H54 (cell line): ENCODE measurements around the gene NKIRAS1.
"Not testable (repeated sequence)": the region's sequence is repeated elsewhere in the genome, so short reads cannot be mapped to it uniquely, and the experiment has no call there.

ENCODE experiments used
- DNase-seq: peaks from one replicate; pipeline ENCODE4 v3.0.0; 2011; ENCODE audit warnings: low spot score, mixed read lengths; ENCODE audit not compliant: insufficient read length
- FAIRE-seq: peaks from 3 replicates; lab custom pipeline; 2011; peaks lifted over from hg19 to GRCh38; lab: Jason Lieb, UNC
- POLR2A ChIP-seq: IDR thresholded peaks from 2 replicates; pipeline ENCODE4 v1.6.1; 2011; ENCODE audit warnings: low read depth, mild to moderate bottlenecking, low read length

Gene NKIRAS1

DNA sequence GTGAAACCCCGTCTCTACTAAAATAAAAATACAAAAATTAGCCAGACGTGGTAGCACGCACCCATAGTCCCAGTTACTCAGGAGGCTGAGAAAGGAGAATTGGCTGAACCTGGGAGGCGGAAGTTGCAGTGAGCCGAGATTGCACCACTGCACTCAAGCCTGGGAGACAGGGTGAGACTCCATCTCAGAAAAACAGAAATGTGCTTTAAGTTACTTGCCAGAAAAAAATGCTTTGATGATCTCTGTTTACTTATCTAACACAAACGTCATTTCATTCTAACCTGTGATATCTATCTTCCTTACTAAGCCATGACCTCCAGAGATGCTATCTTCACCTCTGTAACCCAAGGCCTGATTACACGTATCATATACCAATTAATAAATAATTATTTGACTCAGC is 7.4 kb downstream of the NKIRAS1 start:
- no peak for FAIRE-seq
- TF ChIP-seq POLR2A = no peak
- DNase-seq = no peak

DNA sequence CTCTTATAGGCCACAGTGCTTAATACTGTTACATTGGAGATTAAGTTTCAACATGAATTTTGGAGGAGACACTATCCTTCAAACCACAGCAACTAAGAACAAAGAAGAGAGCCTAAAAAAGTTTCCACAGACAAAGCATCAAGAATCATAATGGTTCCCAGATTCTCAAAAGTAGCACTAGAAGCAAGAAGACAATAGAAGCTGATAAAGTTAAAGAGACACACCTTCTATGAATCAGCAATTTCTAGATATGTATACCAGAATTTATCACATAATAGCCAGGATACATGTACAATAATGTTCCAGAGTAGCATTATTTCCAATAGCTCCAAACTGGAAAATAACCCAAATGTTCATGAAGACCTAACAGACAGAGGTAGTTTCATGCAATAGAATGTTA is 12.2 kb downstream of the NKIRAS1 start:
- no peak for TF ChIP-seq POLR2A
- FAIRE-seq = no peak

DNA sequence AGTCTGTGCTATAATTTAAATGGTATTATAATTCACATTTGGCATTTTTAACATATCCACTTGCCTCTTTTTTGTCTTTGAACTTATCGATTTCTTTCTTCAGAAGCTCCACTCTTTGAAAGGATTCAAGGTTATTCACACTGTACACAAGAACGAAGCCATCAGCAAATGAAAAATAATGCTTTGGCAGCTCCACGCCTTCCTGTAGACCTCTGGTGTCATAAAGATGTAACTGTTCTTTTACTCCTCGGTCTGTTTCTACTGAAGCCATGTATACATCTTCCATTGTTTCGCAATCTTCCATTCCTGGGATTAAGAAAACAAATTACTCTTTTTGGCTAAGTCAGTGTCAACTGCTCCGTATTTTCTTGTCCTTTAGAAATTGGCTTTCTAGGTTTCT is 16.0 kb downstream of the NKIRAS1 start:
- FAIRE-seq = no peak
- no peak for TF ChIP-seq POLR2A
- DNase-seq = no peak

More for the DNA sequence above, 12.2 kb downstream of the NKIRAS1 start:
- DNase-seq = no peak

DNA sequence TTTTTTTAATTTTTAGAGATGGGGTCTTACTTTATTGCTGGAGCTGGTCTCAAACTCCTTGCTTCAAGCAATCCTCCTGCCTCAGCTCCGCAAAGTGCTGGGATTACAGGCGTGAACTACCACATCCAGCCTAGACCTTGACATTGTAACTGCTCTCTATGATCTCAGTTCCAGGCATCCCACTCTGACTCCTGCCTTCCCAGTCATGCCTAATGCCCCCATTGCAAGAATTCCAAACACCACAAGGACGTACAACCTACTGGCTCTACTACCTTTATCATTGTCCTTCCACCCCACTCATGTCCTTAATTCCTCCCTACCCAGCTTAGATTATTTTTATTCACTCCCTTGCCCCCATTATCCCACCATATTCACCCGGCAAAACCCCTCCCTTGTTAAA is 21.6 kb downstream of the NKIRAS1 start:
- DNase-seq (no peak), FAIRE-seq (no peak)
- TF ChIP-seq POLR2A = no peak

DNA sequence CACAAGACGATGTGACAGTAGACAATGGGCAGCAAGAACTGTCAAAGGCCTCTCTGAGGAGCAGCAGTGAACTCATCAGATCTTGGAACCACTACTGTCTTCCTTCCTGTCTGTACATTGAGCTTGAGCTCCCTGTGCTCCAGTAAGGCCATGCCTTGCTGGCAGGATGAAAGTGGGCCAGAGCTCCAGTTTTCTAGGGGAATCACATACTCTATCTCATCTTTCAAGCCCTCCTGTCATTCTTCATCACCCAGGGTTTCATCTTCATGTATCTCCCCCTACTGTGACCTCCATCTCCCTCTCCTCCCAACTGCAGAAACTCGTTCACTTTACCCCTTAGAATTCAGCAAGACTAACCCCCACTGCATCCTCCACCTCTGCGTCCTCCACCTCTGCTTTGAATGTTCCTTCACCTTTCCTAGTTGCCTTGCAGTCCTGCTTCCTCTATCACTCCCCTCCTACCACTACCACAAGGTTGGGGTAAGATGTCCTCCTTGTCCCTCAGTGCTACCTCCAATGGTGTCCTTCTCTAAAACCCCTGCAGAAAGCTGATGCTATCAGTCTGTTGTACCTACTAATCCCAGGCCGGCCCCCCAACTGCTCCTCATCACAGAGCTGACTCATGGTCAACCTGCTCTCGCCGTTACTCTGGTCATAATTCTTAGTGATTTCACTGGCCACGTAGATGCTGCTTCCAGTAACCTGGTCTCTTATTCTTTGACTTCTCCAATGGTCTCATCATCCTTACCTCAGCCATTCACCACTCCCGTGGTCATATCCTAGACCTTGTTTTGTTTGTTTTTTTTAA is 22.3 kb downstream of the NKIRAS1 start:
- TF ChIP-seq POLR2A = no peak
- DNase-seq = no peak
- no peak for FAIRE-seq

DNA sequence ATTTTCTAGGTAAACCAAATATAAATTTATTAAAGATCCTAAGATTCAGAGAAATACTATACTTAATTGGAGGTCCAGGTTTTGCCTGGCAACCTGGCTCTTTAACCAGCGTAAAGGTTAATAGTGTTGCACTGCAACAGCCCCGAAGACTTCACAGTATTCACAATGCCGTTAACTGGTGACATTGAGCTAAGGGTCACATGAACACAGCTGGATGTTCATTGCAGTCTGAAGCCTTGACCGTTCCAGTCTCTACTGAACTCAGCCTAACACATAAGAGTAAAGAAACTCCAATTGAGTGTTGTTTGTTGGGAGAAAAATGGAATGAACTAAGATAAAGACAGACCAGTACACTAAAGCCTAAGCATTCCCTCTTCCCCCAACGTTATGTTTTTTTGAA is 26.8 kb downstream of the NKIRAS1 start:
- no peak for TF ChIP-seq POLR2A
- no peak for FAIRE-seq
- no peak for DNase-seq

DNA sequence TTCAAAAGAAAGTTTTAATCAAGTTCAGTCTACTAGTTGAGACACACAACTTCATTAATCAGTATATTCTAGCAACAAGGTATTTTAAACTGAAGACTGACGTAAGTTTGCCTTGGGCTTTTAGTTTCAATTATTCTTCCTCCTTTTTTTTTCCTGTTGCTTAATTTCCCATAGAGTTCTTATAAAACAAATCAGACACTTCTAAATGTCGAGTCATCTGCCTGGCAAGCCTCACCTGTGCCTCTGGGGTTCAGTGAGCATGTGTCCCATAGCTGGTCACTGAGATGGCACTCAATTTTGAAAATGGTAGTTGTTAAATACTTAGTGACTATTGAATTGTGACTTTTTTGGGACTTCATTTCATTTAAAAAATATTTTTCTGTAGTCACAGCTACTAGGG is 27.4 kb downstream of the NKIRAS1 start:
- DNase-seq = no peak
- no peak for TF ChIP-seq POLR2A
- peak; percentile 33 for FAIRE-seq

DNA sequence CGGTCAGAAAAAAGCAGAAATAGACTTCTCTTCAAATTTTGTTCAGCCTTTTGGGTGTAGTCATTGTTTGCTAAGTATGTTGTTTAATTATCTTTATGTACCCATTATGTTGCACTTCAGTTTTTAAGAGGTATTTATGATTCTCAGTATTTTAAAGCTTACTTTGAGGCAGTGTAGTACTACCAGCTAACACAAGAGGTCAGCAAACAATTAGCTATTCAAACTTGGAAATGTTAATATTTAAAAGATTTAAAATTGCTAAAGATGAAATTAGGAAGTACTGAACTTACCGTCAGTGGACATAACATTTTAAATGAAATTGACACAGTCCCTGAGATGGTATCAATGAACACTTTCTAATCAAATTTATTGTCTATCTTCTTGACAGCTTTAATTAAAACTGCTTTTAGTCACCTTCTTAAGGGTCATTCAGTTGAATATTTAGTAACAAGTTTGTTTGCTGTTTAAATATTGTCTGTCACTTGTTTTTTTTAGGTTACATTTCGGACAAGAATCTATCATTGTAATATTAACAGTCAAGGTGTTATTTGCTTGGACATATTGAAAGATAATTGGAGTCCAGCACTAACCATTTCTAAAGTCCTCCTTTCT is 28.1 kb downstream of the NKIRAS1 start:
- DNase-seq = no peak
- TF ChIP-seq POLR2A = no peak
- FAIRE-seq = peak; percentile 58

DNA sequence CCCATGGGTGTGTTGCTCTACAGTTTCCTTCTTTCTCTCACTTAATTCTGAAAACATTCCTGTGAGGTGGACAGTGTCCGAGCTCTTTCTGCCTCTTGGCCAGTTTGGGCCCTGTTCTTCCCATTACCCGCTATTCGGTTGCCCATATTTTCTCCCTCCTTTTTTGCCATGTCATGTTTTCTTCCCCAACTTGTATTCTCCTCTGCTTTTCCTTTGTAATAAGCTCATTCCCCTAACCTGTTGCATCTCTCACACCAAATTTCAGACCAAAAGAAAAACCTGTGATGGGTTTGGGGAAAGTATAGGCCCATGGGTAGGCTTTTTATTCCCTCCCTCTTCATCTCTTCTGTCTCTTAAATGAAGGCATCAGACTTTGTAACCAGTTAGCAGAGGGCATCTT is 30.5 kb downstream of the NKIRAS1 start:
- DNase-seq = no peak
- no peak for FAIRE-seq
- TF ChIP-seq POLR2A = no peak

DNA sequence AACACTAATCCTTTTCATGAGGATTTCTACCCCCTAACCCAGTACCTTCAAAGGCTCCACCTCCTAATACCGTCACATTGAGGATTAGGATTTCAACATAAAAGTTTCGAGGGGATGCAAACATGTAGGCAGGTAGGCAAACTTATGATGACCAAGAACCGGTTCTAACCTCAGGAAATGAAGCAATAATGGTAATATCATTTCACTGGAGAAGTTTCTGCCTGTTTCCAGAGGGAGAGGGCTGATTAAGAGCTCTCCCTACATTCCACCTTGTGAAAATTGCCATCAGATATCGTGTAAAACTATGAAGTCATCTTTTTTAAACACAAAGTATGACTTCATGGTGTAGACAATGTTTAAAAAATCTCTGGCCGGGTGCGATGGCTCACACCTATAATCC is 31.6 kb downstream of the NKIRAS1 start:
- DNase-seq (no peak), FAIRE-seq (no peak)
- no peak for TF ChIP-seq POLR2A

DNA sequence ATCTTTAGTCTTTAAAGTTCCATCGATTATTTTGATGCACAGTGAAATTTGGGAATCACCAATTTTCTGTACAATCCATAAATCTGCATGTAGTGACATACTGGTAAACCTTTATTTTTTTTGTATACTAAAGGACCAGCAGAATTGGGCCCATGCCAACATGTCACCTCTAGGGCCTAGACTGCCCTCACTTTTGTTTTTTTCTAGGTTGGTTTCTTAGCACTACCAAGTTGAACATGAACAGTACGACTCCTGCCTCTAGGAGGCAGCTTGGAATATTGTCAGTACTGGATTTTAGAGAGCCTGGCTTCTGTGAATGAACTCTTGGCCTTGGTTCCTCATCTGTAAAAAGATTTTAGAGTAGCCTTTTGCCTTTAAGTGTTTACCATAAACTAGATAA is 32.3 kb downstream of the NKIRAS1 start:
- no peak for DNase-seq
- peak; percentile 20 for FAIRE-seq
- TF ChIP-seq POLR2A = no peak

DNA sequence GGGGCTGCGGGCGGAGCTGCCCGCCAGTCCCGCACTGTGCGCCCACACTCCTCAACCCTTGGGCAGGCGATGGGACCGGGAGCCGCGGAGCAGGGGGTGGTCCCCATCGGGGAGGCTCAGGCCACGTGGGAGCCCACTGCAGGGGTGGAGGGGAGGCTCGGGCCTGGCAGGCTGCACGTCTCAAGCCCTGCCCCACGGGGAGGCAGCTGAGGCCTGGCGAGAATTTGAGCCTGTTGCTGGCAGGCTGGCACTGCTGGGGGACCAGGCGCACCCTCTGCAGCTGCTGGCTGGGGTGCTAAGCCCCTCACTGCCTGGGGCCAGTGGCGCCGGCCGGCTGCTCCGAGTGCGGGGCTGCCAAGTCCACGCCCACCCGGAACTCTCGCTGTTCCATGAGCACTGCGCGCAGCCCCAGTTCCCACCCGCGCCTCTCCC is 34.3 kb downstream of the NKIRAS1 start:
- no peak for TF ChIP-seq POLR2A
- FAIRE-seq = no peak
- no peak for DNase-seq

DNA sequence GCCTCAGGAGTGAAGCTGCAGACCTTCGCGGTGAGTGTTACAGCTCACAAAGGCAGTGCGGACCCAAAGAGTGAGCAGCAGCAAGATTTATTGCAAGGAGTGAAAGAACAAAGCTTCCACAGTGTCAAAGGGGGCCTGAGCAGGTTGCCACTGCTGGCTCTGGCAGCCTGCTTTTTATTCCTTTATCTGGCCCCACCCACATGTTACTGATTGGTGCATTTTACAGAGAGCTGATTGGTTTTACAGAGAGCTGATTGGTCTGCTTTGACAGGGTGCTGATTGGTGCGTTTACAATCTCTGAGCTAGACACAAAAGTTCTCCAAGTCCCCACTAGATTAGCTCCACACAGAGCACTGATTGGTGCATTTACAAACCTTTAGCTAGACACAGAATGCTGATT is 34.8 kb downstream of the NKIRAS1 start:
- FAIRE-seq, DNase-seq: not testable (repeated sequence)

DNA sequence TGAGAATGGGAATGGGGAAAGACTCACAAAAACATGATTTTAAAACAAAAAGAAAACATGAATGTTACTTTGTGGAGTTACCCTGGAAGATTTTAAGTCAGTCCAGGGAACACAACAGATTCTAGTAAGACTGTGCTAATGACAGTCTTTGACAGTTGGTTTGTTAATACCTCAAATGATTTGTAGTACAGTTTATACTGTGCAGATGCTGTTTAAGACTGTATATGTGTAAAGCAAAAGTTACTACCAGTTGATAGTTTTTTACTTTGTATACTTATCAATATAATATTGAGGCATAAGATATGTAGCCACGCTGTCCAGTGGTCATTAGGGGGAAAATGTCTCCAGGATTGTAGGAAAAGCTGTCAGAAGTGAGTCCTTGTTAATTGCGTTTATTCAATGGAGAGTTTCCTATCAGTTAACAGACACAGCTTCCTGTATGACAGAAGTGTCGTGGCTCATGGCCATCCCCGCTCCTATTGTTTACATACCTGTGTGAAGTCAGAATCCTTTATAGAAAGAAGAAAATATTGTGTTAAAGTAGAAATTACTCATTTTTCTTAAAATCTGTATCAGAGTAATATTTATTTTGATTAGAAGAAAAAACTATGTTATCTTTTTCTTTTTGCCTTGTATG is 36.0 kb downstream of the NKIRAS1 start:
- DNase-seq = no peak
- FAIRE-seq = no peak
- TF ChIP-seq POLR2A = no peak
